CD4-positive, alpha-beta T cell treated with Interleukin-4 for 4 hours (primary cell): Measurements from ENCODE around the gene ITPRIPL1.

Source experiments
- DNase-seq: peaks from one replicate; pipeline ENCODE4 v3.0.0-alpha.2; 2020

Gene ITPRIPL1

GRCh38 chr2:96359866-96360265 lies 34.7 kb downstream of the ITPRIPL1 start:
- DNase-seq, result peak; percentile 67

DNA sequence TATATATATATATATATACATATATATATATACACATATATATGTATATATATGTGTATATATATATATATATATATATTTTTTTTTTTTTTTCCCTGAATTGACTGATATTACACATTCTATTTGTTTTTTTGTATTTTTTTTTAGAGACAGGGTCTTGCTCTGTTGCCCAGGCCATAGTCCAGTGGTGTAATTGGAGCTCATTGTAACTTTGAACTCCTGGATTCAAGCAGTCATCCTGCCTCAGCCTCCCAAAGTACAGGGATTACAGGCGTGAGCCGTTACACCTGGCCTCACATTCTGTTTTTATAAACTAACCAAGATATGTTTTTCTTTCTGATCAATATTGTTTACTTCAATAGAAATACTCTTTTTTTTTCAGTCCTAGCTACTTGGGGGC lies 36.6 kb downstream of the ITPRIPL1 start:
- no peak for DNase-seq

DNA sequence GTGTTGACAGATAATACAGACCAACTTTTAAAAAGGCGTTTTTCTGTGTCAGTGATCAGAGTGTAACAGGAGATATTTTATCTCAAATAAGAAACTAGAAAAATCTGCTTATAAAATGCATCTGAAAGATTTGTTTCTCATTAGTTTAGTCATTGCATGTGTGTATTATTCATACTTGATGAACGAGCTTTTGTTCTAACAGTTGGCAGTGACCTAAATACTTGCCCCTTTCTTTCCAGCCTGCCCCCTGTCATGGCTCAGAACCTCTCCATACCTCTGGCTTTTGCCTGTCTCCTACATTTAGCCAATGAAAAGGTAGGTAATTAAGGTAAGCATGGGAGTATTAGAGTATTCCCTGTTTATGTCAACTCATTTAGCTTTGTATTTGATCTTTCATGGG lies 44.1 kb downstream of the ITPRIPL1 start:
- no peak for DNase-seq

DNA sequence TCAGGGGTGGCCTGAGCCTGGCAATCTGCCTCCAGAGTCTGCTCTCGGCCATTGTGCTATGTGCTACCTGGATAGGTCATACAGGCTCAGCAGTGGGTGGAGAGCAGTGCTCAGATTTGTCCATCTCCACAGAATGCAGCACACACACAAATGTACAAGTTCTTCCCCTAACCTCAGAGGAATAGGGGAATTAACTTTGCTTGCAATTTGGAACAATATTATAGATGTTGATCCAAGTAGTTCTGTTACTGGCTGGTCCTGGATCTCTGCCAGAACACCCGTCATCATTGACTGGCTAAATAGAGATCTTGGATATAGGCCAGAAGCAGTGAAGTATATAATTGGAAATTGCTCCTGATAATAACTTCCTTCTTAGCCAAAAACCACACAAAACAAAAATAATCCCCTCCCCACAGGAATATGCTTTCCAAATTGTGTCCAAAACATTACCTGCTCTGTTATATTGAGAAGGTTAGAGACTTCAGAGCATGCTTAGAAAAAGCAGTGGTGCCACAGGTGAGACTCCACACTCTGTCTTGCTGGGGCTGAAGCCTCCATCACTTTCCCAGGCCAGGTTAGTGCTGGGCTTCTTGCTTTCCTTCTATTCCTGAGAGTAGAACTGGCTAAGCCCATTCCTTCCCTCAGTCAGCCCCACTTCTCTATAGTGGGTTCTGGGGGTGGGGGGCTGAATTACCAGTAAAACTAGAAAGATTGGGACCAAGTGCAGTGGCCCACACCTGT lies 49.3 kb downstream of the ITPRIPL1 start:
- no peak for DNase-seq
